HEK293 (cell line): ENCODE data around the gene GCNA.

Experiments used
- CTCF ChIA-PET: fragments of 350-600 bp; formaldehyde crosslinking; extraction: SDS; loops from one replicate; lab custom pipeline; 2021; ENCODE audit warnings: antibody characterized with exemption; lab: Yijun Ruan, JAX
- POLR2A ChIA-PET: fragments of 300-600 bp; formaldehyde crosslinking; extraction: SDS; loops from one replicate; lab custom pipeline; 2020; ENCODE audit warnings: antibody characterized with exemption, inconsistent platforms; lab: Yijun Ruan, JAX
- H3K27ac ChIP-seq: fragments of 200-500 bp; sonication (Bioruptor generic); 2 replicates; pipeline ENCODE4 v1.5.1; 2014; ENCODE audit warnings: low read depth, low read length, control low read depth, inconsistent platforms; ENCODE audit errors: extremely low read depth
- H3K36me3 ChIP-seq, 2 experiments: fragments of 200-500 bp in 1 of 2; sonication (Bioruptor generic) in 1 of 2; 1 replicate in 1 of 2; 2 replicates in 1 of 2; pipeline ENCODE4 v1.5.1; 2014 to 2017; ENCODE audit warnings: inconsistent platforms in 2 of 2, low read length in 2 of 2; ENCODE audit not compliant: control insufficient read depth in 2 of 2, insufficient read depth in 1 of 2
- H3K4me1 ChIP-seq: fragments of 200-500 bp; sonication (Bioruptor generic); 2 replicates; pipeline ENCODE4 v1.5.1; 2014; ENCODE audit warnings: mild to moderate bottlenecking, low read length, inconsistent platforms; ENCODE audit not compliant: control insufficient read depth, insufficient read depth
- H3K4me3 ChIP-seq: 2 replicates; pipeline ENCODE4 v1.5.1; 2011; ENCODE audit warnings: low read depth, mild to moderate bottlenecking, control low read depth, low read length, moderate library complexity
- H3K9me3 ChIP-seq: fragments of 200-500 bp; sonication (Bioruptor generic); 2 replicates; pipeline ENCODE4 v1.5.1; 2014; ENCODE audit warnings: low read depth, low read length, inconsistent platforms; ENCODE audit not compliant: control insufficient read depth, insufficient read depth
- ATF2 ChIP-seq: fragments of 450-650 bp; formaldehyde crosslinking; IDR thresholded peaks from 2 replicates; pipeline ENCODE4 v1.5.1; 2016; ENCODE audit warnings: missing biosample characterization, missing genetic modification characterization, low read depth
- CTCF ChIP-seq: fragments of 450-650 bp; formaldehyde crosslinking; IDR thresholded peaks from 2 replicates; pipeline ENCODE4 v1.5.1; 2016; ENCODE audit warnings: missing biosample characterization, missing genetic modification characterization
- GFI1B ChIP-seq: fragments of 450-650 bp; formaldehyde crosslinking; IDR thresholded peaks from 2 replicates; pipeline ENCODE4 v1.5.1; 2016; ENCODE audit warnings: missing biosample characterization, missing genetic modification characterization
- HOXD13 ChIP-seq: sonication (generic); formaldehyde crosslinking; IDR thresholded peaks from 2 replicates; pipeline ENCODE4 v1.8.0; 2022; ENCODE audit warnings: missing genetic modification reagents, borderline replicate concordance
- KLF1 ChIP-seq: fragments of 450-650 bp; formaldehyde crosslinking; IDR thresholded peaks from 2 replicates; pipeline ENCODE4 v1.5.1; 2016; ENCODE audit warnings: missing biosample characterization, missing genetic modification characterization
- KLF16 ChIP-seq: fragments of 450-650 bp; formaldehyde crosslinking; IDR thresholded peaks from 2 replicates; pipeline ENCODE4 v1.5.1; 2017; ENCODE audit warnings: missing biosample characterization, missing genetic modification characterization
- SCRT1 ChIP-seq: fragments of 450-650 bp; formaldehyde crosslinking; IDR thresholded peaks from 2 replicates; pipeline ENCODE4 v1.5.1; 2016; ENCODE audit warnings: missing biosample characterization, missing genetic modification characterization, borderline replicate concordance
- ZBTB48 ChIP-seq: fragments of 450-650 bp; formaldehyde crosslinking; IDR thresholded peaks from 2 replicates; pipeline ENCODE4 v1.5.1; 2016; ENCODE audit warnings: missing biosample characterization, missing genetic modification characterization
- ZBTB8A ChIP-seq: fragments of 450-650 bp; formaldehyde crosslinking; IDR thresholded peaks from 2 replicates; pipeline ENCODE4 v1.5.1; 2016; ENCODE audit warnings: missing biosample characterization, missing genetic modification characterization
- ZEB2 ChIP-seq: fragments of 450-650 bp; formaldehyde crosslinking; IDR thresholded peaks from 2 replicates; pipeline ENCODE4 v1.5.1; 2016; ENCODE audit warnings: missing biosample characterization, missing genetic modification characterization
- ZFP3 ChIP-seq: fragments of 450-650 bp; formaldehyde crosslinking; IDR thresholded peaks from 2 replicates; pipeline ENCODE4 v1.5.1; 2016; ENCODE audit warnings: low read depth, missing biosample characterization, missing genetic modification characterization
- ZFP69B ChIP-seq: fragments of 450-650 bp; formaldehyde crosslinking; IDR thresholded peaks from 2 replicates; pipeline ENCODE4 v1.5.1; 2016; ENCODE audit warnings: missing biosample characterization, missing genetic modification characterization
- ZNF121 ChIP-seq: fragments of 450-650 bp; formaldehyde crosslinking; IDR thresholded peaks from 2 replicates; pipeline ENCODE4 v1.5.1; 2016; ENCODE audit warnings: missing biosample characterization, missing genetic modification characterization
- ZNF133 ChIP-seq: fragments of 450-650 bp; formaldehyde crosslinking; IDR thresholded peaks from 2 replicates; pipeline ENCODE4 v1.5.1; 2016; ENCODE audit warnings: missing biosample characterization, missing genetic modification characterization
- ZNF211 ChIP-seq: fragments of 450-650 bp; formaldehyde crosslinking; IDR thresholded peaks from 2 replicates; pipeline ENCODE4 v1.5.1; 2016; ENCODE audit warnings: low read depth, missing biosample characterization, missing genetic modification characterization
- ZNF311 ChIP-seq: fragments of 450-650 bp; formaldehyde crosslinking; IDR thresholded peaks from 2 replicates; pipeline ENCODE4 v1.5.1; 2017; ENCODE audit warnings: missing biosample characterization, missing genetic modification characterization, borderline replicate concordance
- ZNF341 ChIP-seq: fragments of 450-650 bp; formaldehyde crosslinking; IDR thresholded peaks from 2 replicates; pipeline ENCODE4; 2016; ENCODE audit warnings: low read depth, missing biosample characterization, missing genetic modification characterization
- ZNF473 ChIP-seq: fragments of 450-650 bp; formaldehyde crosslinking; IDR thresholded peaks from 2 replicates; pipeline ENCODE4 v1.5.1; 2017; ENCODE audit warnings: missing biosample characterization, missing genetic modification characterization
- TF ChIP-seq, protein P1 (sequence below): fragments of 450-650 bp; formaldehyde crosslinking; IDR thresholded peaks from 2 replicates; pipeline ENCODE4 v1.5.1; 2016; ENCODE audit warnings: missing biosample characterization, missing genetic modification characterization, low read depth
- TF ChIP-seq, protein P2 (sequence below): fragments of 450-650 bp; formaldehyde crosslinking; IDR thresholded peaks from 2 replicates; pipeline ENCODE4 v1.5.1; 2016; ENCODE audit warnings: missing biosample characterization, missing genetic modification characterization

Gene GCNA

GRCh38 chrX:71622032-71622575 is 43.9 kb downstream of the GCNA start:
- no peaks in the 10 kb centered on the region for H3K4me1 ChIP-seq
- POLR2A ChIA-PET, result no interaction called here
- H3K36me3 ChIP-seq, result no peaks in the 10 kb centered on the region
- CTCF ChIA-PET, result interaction anchor here (0.6 to 0.8 kb wide), 3 partner anchors 11 to 30 kb away, joined by 3 to 6 read pairs (median 3); no protein-coding TSS in a partner anchor
- no peak overlapping the region for H3K4me3 ChIP-seq
- no peaks in the 10 kb centered on the region for H3K9me3 ChIP-seq
- no peak for TF ChIP-seq ZNF133 (tag by site-specific recombination)
- H3K27ac ChIP-seq, result no peak overlapping the region

- TF ChIP-seq ZEB2 (no peak), ZNF121 (tag by site-specific recombination) (no peak), ZNF341 (tag by site-specific recombination) (0 out of 2 replicates have a peak, but pooled peaks have one; percentile 17), CTCF (tag by site-specific recombination) (peak; percentile 29; the same call in 1 of the 2 replicates)
- ChIA-PET CTCF (interaction anchor here (0.6 to 0.8 kb wide), 3 partner anchors 12 to 405 kb away, joined by 3 to 6 read pairs (median 3); no protein-coding TSS in a partner anchor), POLR2A (no interaction called here)
- Histone ChIP-seq H3K36me3 (no peaks in the 10 kb centered on the region), H3K27ac (no peak overlapping the region), H3K4me1 (no peaks in the 10 kb centered on the region), H3K9me3 (no peaks in the 10 kb centered on the region), H3K4me3 (no peak overlapping the region)
Observed at GRCh38 chrX:71622576-71623450, 44.6 kb downstream of the GCNA start.

- H3K4me3 ChIP-seq, result no peak overlapping the region
- ChIA-PET POLR2A (no interaction called here), CTCF (no interaction called here)
- no peaks in the 10 kb centered on the region for H3K4me1 ChIP-seq
- H3K9me3 ChIP-seq, result no peaks in the 10 kb centered on the region
- TF ChIP-seq ZNF211 (tag by site-specific recombination) (no peak), KLF1 (tag by site-specific recombination) (peak; percentile 52; the same call in 1 of the 2 replicates), ZBTB8A (tag by site-specific recombination) (no peak)
- TF ChIP-seq, protein P1, sequence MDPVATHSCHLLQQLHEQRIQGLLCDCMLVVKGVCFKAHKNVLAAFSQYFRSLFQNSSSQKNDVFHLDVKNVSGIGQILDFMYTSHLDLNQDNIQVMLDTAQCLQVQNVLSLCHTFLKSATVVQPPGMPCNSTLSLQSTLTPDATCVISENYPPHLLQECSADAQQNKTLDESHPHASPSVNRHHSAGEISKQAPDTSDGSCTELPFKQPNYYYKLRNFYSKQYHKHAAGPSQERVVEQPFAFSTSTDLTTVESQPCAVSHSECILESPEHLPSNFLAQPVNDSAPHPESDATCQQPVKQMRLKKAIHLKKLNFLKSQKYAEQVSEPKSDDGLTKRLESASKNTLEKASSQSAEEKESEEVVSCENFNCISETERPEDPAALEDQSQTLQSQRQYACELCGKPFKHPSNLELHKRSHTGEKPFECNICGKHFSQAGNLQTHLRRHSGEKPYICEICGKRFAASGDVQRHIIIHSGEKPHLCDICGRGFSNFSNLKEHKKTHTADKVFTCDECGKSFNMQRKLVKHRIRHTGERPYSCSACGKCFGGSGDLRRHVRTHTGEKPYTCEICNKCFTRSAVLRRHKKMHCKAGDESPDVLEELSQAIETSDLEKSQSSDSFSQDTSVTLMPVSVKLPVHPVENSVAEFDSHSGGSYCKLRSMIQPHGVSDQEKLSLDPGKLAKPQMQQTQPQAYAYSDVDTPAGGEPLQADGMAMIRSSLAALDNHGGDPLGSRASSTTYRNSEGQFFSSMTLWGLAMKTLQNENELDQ (tag by site-specific recombination), result no peak
- no peaks in the 10 kb centered on the region for H3K36me3 ChIP-seq
- H3K27ac ChIP-seq, result no peak overlapping the region
Observed at GRCh38 chrX:71623714-71624113, 45.5 kb downstream of the GCNA start.

GRCh38 chrX:71625471-71625870 is 47.2 kb downstream of the GCNA start:
- Histone ChIP-seq H3K4me1 (no peaks in the 10 kb centered on the region), H3K4me3 (no peak overlapping the region), H3K9me3 (no peaks in the 10 kb centered on the region), H3K27ac (no peak overlapping the region), H3K36me3 (no peaks in the 10 kb centered on the region)
- ChIA-PET POLR2A (no interaction called here), CTCF (no interaction called here)
- TF ChIP-seq ZFP3 (no peak), ATF2 (no peak), GFI1B (tag by site-specific recombination) (no peak), ZBTB48 (tag by site-specific recombination) (no peak), KLF16 (tag by site-specific recombination) (no peak), HOXD13 (CRISPR knock-in tag) (no peak), ZFP69B (tag by site-specific recombination) (no peak), ZNF311 (tag by site-specific recombination) (no peak), SCRT1 (no peak), ZNF473 (tag by site-specific recombination) (no peak)
- TF ChIP-seq, protein P2, sequence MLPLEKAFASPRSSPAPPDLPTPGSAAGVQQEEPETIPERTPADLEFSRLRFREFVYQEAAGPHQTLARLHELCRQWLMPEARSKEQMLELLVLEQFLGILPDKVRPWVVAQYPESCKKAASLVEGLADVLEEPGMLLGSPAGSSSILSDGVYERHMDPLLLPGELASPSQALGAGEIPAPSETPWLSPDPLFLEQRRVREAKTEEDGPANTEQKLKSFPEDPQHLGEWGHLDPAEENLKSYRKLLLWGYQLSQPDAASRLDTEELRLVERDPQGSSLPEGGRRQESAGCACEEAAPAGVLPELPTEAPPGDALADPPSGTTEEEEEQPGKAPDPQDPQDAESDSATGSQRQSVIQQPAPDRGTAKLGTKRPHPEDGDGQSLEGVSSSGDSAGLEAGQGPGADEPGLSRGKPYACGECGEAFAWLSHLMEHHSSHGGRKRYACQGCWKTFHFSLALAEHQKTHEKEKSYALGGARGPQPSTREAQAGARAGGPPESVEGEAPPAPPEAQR, result no peak
